GM12891 (cell line): ENCODE measurements around the gene SBNO1.

Source experiments
- DNase-seq: peaks from one replicate; pipeline ENCODE4 v3.0.0; 2011; ENCODE audit warnings: low spot score; ENCODE audit not compliant: insufficient read length
- FAIRE-seq: peaks from 2 replicates; lab custom pipeline; 2011; peaks lifted over from hg19 to GRCh38; lab: Jason Lieb, UNC
- PAX5 ChIP-seq: IDR thresholded peaks from 2 replicates; pipeline ENCODE4 v1.6.1; 2011; ENCODE audit warnings: low read length, moderate library complexity, mild to moderate bottlenecking; ENCODE audit not compliant: insufficient read depth, severe bottlenecking
- POLR2A ChIP-seq: IDR thresholded peaks from 2 replicates; pipeline ENCODE4 v1.6.1; 2011; ENCODE audit warnings: low read depth, low read length, control low read depth
- POLR2AphosphoS5 ChIP-seq: IDR thresholded peaks from 2 replicates; pipeline ENCODE4 v1.6.1; 2011; ENCODE audit warnings: low read depth, low read length, control low read depth
- POU2F2 ChIP-seq: IDR thresholded peaks from 2 replicates; pipeline ENCODE4 v1.6.1; 2011; ENCODE audit warnings: low read depth, mild to moderate bottlenecking, control low read depth, low read length, moderate library complexity
- SPI1 ChIP-seq: IDR thresholded peaks from 2 replicates; pipeline ENCODE4 v1.6.1; 2011; ENCODE audit warnings: low read depth, low read length, control low read depth
- TAF1 ChIP-seq: IDR thresholded peaks from 2 replicates; pipeline ENCODE4 v1.6.1; 2011; ENCODE audit warnings: low read depth, low read length, control low read depth

SBNO1 gene

DNA sequence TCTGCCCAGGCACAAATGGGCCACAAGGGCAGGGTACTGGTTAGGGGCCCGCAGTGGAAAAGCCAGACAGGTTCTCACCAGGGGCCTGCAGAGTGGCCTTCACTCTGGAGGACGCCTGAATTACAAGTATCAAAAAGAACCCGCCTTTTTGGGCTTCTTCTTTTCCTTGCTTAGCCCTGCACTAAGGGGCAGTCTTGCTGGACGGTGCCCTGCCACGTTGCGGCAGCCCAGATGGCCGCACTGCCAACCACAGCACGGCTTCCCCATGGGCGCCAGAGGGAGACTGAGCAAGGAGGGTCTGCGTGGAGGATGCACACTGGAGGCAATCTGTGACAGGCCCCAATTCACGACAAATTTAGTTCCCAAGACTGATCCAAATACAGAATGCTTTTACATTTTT is 74.7 kb downstream of the SBNO1 start:
- no peak for TF ChIP-seq POU2F2
- no peak for TF ChIP-seq POLR2A
- no peak for TF ChIP-seq TAF1
- TF ChIP-seq POLR2AphosphoS5 = no peak
- TF ChIP-seq SPI1 = no peak
- no peak for TF ChIP-seq PAX5
- FAIRE-seq = no peak
- DNase-seq = no peak

DNA sequence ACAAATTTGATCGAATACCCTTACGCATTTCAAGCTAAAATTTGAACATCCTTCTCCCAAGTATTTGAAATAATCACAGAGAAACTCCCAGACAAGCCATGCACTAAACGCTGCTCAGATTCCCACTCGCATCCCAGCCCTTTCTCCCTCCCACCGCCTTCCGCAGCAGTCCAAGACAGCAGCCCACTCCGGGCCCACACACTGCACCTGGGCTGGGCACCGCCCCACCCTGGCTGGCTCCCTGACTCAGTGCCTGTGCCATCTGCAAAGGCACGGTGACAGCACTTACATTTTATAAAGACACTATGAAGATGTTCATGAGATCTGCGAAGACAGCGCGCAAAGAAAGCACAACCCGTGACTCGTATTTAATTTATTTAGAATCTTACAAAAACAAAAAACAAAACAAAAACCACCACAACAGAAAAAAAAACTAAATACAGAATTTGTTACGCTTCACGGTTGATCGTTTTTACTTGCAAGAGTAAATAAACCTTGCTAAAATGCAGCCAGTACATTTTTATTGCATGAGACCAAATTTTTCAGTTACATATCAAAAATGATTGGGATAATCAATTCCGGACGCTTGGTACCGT is 75.8 kb downstream of the SBNO1 start:
- no peak for DNase-seq
- FAIRE-seq = no peak
- no peak for TF ChIP-seq TAF1
- TF ChIP-seq POLR2A = no peak
- no peak for TF ChIP-seq SPI1
- TF ChIP-seq POLR2AphosphoS5 = no peak
- TF ChIP-seq PAX5 = no peak
- no peak for TF ChIP-seq POU2F2

DNA sequence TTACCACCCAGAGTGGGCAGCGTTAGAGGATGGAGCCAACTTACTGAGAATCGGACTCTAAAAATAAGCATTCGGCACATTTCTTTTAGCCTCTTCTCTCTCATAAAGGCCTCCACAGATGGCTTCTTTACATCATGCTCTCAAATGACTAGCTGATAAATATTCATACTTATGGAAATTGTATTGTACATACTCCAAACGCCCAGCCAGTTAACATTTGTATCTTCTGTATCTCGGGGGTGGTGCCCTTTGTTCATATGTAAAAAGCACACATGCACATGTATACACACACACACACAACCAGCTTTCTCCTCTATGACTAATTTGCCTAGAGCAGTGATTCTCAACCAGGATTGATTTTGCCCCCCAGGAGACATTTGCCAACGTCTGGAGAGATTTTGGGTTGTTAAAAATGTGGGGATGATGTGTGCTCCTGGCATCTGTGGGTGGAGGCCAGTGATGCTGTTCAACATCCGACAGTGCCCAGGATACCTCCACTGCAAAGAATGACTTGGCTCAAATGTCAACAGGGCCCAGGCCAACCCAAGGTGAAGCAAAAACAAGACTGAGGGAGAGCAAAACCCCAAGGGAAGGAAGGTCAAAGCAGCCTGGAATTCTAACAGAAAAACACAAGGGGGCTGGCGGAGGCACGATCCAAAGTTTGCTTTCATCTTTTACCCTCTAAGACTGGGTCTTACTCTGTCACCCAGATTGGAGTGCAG is 77.8 kb downstream of the SBNO1 start:
- TF ChIP-seq POLR2A = no peak
- no peak for TF ChIP-seq TAF1
- TF ChIP-seq POU2F2 = no peak
- no peak for TF ChIP-seq PAX5
- TF ChIP-seq SPI1 = no peak
- no peak for TF ChIP-seq POLR2AphosphoS5
- DNase-seq (no peak), FAIRE-seq (no peak)

DNA sequence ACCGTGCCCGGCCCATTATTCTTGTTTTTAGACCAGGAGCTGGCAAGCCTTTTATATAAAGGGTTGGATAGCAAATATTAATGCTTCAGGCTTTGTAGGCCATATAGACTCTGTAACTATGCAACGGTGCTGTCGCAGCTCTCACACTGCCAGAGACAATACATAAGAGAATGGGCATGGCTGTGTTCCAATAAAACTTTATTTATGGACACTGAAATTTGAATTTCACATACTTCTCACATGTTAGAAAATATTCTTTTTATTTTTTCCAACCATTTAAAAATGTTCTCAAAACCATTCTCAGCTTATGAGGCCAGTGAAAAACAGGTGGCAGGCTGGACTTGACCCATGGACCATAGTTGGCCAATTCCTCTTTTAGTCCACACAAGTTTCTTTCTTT is 80.0 kb downstream of the SBNO1 start:
- DNase-seq (no peak), FAIRE-seq (no peak)
- TF ChIP-seq POLR2AphosphoS5 = no peak
- no peak for TF ChIP-seq PAX5
- TF ChIP-seq TAF1 = no peak
- no peak for TF ChIP-seq POLR2A
- TF ChIP-seq SPI1 = no peak
- no peak for TF ChIP-seq POU2F2

DNA sequence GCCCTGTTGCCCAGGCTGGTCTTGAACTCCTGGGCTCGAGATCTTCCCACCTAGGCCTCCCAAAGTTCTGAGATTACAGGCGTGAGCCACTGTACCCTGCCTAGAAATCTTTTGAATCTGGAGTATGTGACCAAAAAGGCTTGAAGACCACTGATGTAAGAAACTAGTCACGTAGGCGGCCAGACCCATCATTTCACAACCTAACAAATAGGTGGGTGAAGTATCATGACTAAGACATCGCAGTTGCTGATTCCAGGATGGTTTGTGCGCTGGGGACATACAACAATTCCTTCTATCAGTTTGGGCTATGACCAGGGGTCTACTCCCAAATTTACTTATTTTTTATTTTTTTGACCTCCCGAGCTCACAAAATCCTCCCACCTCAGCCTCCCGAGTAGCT is 81.2 kb downstream of the SBNO1 start:
- DNase-seq (no peak), FAIRE-seq (no peak)
- no peak for TF ChIP-seq POLR2AphosphoS5
- no peak for TF ChIP-seq SPI1
- TF ChIP-seq POU2F2 = no peak
- no peak for TF ChIP-seq POLR2A
- no peak for TF ChIP-seq PAX5
- TF ChIP-seq TAF1 = no peak

DNA sequence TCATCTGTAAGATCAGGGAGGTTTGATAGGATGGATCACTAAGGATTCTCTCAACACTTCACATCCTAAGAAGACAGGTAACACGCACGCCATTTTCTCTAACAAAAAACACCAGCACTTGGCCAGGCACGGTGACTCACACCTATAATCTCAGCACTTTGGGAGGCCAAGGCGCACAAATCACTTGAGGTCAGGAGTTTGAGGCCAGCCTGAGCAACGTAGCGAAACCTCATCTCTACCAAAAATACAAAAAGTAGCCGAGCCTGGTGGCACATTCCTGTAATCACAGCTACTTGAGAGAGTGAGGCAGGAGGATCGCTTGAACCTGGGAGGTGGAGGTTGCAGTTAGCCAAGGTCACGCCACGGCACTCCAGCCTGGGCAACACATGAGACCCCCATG is 82.5 kb downstream of the SBNO1 start:
- TF ChIP-seq POU2F2 = no peak
- TF ChIP-seq POLR2A = no peak
- TF ChIP-seq POLR2AphosphoS5 = no peak
- TF ChIP-seq TAF1 = no peak
- no peak for TF ChIP-seq PAX5
- no peak for TF ChIP-seq SPI1
- DNase-seq (no peak), FAIRE-seq (no peak)

DNA sequence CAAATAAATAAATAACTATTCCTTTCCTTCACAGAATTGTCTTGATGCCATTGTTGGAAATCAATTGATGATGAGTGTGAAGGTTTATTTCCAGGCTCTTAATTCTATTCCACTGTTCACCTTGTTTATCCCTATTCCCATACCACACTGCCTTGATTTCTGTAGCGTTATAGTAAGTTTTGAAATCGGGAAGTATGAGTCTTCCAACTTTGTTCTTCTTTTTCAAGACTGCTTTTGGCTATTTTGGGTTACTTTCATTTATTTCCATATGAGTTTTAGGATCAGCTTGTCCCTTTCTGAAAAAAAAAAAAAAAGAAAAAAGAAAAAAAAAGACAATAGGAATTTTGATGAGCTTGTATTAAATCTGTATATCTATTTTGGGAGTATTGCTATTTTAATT is 83.7 kb downstream of the SBNO1 start:
- DNase-seq = no peak
- no peak for TF ChIP-seq POLR2A
- no peak for TF ChIP-seq POLR2AphosphoS5
- no peak for TF ChIP-seq POU2F2
- TF ChIP-seq PAX5 = no peak
- no peak for TF ChIP-seq SPI1
- no peak for TF ChIP-seq TAF1
- no peak for FAIRE-seq

DNA sequence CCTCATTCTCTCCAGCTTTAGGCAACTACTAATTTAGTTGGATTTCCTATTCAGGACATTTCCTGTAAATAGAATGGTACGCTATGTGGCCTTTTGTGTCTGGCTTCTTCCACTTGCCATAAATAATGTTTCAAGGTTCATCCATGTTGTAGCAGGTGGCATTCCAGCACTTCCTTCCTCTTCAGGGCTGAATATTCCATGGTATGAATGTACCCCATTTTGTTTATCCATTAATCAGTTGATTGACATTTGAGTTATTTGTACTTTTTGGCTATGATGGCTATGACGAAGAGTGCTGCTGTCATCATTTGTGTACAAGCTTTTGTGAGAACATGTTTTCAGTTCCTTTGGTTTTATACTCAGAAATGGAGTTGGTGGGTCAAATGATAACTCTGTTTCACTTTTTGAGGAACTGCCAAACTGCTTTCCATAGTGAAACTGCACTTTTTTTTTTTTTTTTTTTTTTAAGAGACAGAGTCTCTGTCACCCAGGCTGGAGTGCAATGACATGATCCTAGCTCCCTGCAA is 86.5 kb downstream of the SBNO1 start:
- TF ChIP-seq SPI1 (peak; percentile 96), POLR2AphosphoS5 (no peak), TAF1 (no peak)
- peak; percentile 51 for DNase-seq
- peak; percentile 84 for FAIRE-seq

DNA sequence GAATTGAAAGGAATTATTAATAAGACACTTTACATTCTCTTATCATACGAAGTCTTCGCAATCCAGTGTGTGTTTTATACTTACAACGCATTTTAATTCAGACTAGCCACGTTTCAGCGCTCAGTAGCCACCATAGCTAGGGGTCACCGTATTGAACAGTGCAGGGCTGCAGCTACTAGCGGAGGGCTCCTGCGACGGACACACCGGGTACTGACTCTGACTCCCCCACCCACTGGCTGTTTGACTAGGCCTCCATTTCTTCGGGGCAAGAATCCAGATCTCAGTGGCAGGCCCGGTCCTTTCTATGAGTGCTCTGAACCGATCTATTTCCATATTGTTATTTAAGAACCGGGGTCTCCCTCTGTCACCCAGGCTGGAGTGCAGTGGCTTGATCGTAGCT is 91.5 kb downstream of the SBNO1 start:
- FAIRE-seq (peak; percentile 28), DNase-seq (no peak)
- TF ChIP-seq SPI1 (no peak), POLR2AphosphoS5 (no peak), POU2F2 (no peak), PAX5 (no peak), TAF1 (no peak), POLR2A (no peak)

DNA sequence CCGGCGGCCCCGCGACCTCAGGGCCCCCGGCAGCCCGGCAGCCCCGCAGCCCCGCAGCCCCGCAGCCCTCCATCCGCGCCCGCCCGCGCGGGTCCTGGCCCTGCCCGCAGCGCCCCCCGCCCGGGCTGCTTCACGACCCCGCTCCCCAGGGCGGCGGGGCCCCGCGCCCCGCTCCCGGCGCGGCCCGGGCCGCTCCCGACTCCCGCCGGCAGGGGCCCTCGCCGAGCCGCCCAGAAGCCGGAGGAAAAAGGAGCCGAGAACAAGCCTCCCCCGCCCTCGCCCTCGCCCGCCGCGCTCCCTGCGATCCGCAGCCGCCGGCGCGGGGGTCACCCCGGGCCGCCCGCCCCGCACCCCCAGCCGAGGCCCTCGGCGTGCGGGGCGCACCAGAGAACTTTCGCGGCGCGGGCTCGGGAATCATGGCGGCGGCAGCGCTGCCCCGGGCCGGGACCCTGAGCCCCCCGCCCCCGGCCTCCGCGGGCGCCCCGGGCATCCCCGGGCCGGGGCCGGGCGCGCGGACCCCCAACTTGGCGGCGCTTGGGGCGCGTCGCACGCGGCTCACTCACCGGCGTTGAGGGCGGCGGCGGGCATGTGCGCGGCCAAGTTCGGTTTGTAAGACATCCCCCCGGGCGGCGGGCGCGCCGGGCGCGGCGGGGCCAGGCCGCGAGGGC is 93.5 kb downstream of the SBNO1 start:
- TF ChIP-seq POU2F2 (no peak), SPI1 (no peak), POLR2A (no peak), PAX5 (no peak), POLR2AphosphoS5 (no peak), TAF1 (no peak)
- DNase-seq (peak; percentile 84), FAIRE-seq (peak; percentile 77)
